NOMO-1 treated with DMSO at 0.1 percent for 48 hours (cell line): ENCODE results near the gene YPEL1.

ENCODE experiments used
- DNase-seq: peaks from one replicate; lab custom pipeline; 2025; ENCODE audit not compliant: unreplicated experiment; lab: John Stamatoyannopoulos, UW

The YPEL1 gene

GRCh38 chr22:21735200-21736083, at the start of gene YPEL1:
TSS of gene YPEL1 (minus strand) at chr22:21735794. CDS start at chr22:21710744, 25,050 bp downstream.
- DNase-seq = peak; percentile 92

GRCh38 chr22:21780259-21780658, 44.7 kb upstream of the YPEL1 start:
- no peak for DNase-seq

- no peak for DNase-seq
Measured at GRCh38 chr22:21779444-21779843, 43.9 kb upstream of the YPEL1 start.

GRCh38 chr22:21778705-21779363, 43.2 kb upstream of the YPEL1 start:
- no peak for DNase-seq

GRCh38 chr22:21771631-21771976, 36.0 kb upstream of the YPEL1 start:
- DNase-seq = no peak

GRCh38 chr22:21768435-21768834, 32.8 kb upstream of the YPEL1 start:
- DNase-seq = no peak

- no peak for DNase-seq
Measured at GRCh38 chr22:21766691-21767462, 31.3 kb upstream of the YPEL1 start.

GRCh38 chr22:21765909-21766529, 30.4 kb upstream of the YPEL1 start:
- DNase-seq = no peak

- DNase-seq = no peak
Measured at GRCh38 chr22:21764038-21764804, 28.6 kb upstream of the YPEL1 start.

- no peak for DNase-seq
Measured at GRCh38 chr22:21762712-21763581, 27.4 kb upstream of the YPEL1 start.

- DNase-seq = no peak
Measured at GRCh38 chr22:21761994-21762680, 26.5 kb upstream of the YPEL1 start.

- DNase-seq = no peak
Measured at GRCh38 chr22:21761086-21761485, 25.5 kb upstream of the YPEL1 start.

- DNase-seq = no peak
Measured at GRCh38 chr22:21760640-21761039, 25.0 kb upstream of the YPEL1 start.

- DNase-seq = no peak
Measured at GRCh38 chr22:21759646-21760376, 24.2 kb upstream of the YPEL1 start.

GRCh38 chr22:21759093-21759492, 23.5 kb upstream of the YPEL1 start:
- DNase-seq = no peak

- DNase-seq = no peak
Measured at GRCh38 chr22:21758091-21758864, 22.7 kb upstream of the YPEL1 start.

GRCh38 chr22:21755851-21756284, 20.3 kb upstream of the YPEL1 start:
- no peak for DNase-seq
